HG02642 (cell line): ENCODE data around the gene ENHO.

Source experiments
- ATAC-seq: cut with Tn5 transposase; IDR thresholded peaks from one replicate; pipeline ENCODE4 v1.9.1; 2021; ENCODE audit warnings: mild to moderate bottlenecking; ENCODE audit not compliant: unreplicated experiment, poor library complexity

ENHO gene

DNA sequence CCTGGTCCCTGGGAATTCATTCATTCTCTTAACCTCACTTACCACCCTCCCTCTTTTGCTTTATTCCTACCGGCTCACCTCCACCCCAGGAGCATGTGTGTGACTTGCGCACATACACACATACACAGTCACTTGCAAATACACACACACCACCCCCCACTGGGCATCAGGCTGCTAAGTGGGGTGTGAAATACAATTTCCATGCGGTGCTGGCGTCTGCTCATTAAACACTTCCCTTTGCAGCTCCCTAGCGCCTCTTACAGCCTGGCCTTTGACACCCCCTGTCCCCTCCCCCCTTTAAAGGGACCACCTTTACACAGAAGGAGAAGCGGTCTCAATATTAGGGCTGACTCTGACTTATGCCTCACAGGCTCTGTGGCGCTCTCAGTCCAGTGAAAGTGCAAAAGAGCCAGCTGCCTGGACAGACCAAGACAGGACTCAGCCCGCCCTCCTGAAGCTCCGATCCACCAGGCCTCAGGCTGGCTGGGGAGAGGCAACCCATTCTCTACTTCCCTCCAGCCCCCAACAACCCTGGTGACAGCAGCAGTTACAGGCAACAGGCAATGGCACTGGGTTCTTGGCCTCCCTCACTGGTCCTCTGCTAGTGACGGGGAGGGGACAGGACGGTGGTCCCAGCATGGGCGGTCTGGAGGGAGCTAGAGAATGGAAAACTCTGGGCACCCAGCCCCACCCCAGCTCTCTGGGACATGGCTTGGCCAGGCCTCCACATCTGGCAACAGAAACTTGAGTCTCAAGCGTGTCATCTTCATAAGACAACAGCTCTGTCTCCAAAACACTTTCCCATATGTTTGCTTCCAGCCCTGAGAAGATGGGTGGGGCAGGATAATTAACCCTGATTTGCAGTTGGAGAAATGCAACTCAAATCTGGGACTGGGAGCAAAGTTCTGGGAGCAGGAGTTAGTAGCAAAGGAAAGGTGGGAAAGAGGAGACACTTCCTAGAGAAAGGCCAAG, 12.0 kb downstream of the ENHO start:
- no peak for ATAC-seq

GRCh38 chr9:34508951-34509350, 13.8 kb downstream of the ENHO start:
- no peak for ATAC-seq

- ATAC-seq: no peak
Measured at GRCh38 chr9:34508463-34508862, 14.3 kb downstream of the ENHO start.

- ATAC-seq: no peak
Measured at GRCh38 chr9:34507966-34508365, 14.8 kb downstream of the ENHO start.

DNA sequence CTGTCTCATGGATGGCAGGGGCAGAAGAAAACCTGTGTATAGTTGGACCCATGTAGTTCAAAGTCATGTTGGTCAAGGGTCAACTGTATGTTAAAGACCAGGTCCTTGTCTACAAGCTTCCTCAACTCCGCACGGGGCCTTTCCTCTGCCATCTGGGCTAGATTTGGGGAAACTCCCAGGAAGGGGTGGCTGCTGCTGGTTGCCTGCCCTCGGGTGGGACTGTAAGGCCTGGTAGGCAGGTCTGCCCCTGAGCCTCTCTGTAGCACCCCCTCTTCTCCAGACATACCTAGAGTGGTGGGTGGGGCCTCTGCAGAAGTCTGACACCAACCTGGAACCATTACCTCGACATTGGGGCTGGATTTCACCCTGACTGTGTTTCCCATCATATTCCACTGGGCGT, 15.2 kb downstream of the ENHO start:
- ATAC-seq: no peak

DNA sequence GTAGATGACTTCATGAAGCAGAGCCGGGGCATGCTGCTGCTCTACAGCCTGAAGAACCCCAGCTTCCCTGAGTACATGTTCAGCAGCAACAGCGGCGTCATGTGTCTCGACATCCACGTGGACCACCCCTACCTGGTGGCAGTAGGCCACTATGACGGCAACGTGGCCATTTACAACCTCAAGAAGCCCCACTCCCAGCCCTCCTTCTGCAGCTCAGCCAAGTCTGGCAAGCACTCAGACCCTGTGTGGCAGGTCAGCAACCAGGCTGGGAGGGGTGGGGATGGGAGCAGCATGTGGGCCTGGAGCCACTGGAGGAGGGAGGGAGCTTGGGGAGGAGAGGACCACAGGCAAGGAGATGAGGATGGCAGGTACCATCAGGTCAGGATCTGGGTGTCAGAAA, 16.2 kb downstream of the ENHO start:
- ATAC-seq: no peak

DNA sequence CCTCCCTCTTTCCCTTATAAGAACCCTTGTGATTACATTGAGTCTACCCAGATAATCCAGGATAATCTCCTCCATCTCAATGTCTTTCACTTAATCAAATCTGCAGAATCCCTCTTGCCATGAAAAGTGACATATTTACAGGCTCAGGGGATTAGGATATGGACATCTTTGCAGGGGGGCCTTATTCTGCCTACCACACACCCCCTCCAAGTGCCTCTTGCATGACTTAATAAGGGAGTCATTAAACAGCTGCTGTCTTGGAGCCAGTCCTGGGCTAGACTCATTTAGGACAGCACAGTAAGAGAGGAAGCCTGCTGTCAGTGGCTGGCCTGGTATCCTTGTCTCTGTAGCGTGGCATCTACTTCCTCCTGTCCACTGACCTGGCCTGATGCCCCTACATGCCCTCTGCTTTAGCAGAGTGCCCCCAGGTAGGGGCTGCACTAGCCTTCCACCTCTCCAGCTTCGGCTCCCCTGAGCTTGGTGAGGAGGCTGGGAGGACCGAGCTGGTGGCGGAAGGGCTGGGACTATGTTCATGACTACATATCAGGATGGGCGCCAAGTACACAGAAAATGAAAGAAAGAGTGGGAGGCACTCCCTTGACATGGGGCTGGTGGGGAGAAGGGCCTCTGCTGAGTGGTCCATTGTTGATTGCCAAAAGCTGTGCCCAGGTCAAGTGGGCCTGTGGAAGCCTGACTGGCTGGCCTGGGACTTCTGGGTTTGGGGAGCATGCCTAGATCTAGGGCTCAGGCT, 17.2 kb downstream of the ENHO start:
- ATAC-seq: no peak

GRCh38 chr9:34503406-34503805, 19.4 kb downstream of the ENHO start:
- ATAC-seq: no peak

DNA sequence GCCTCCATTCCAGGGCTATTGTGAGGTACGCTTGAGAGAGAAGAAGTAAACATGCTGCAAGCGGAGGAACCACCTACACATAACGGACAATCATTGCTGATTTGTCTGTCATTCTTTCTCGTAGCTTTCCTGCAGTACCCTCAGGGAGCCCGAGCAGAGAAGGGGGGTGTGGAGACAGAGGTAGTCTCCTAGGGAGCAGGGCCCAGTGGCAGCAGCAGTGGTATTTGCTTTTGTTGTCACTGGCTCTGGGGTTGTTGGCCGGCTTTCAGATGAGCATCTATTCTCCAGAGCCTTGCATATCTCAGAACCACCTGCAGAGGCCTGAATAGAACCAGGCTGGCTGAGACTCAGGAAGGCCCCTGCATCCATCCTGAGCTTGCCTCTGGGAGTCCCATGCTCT, 19.9 kb downstream of the ENHO start:
- ATAC-seq: no peak

DNA sequence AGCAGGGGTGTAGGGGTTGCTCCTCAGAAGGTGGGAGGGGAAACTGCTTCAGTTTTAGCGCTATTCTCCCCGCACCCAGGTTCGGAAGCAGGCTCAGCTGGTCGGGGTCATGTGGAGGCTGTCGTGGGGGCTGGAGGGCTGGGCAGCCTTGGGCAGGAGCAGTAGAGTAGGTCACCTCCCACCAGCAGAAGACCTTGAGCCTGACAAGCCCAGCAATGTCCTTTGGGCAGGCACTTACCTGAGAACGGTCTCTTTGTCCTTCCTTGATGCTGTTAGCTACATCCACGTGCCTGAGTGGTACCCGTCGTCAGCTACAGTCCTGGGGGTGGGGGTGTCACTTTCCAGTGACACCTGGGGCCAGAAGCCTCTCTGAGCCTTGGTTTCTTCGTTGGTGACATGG, 20.3 kb downstream of the ENHO start:
- ATAC-seq: no peak

DNA sequence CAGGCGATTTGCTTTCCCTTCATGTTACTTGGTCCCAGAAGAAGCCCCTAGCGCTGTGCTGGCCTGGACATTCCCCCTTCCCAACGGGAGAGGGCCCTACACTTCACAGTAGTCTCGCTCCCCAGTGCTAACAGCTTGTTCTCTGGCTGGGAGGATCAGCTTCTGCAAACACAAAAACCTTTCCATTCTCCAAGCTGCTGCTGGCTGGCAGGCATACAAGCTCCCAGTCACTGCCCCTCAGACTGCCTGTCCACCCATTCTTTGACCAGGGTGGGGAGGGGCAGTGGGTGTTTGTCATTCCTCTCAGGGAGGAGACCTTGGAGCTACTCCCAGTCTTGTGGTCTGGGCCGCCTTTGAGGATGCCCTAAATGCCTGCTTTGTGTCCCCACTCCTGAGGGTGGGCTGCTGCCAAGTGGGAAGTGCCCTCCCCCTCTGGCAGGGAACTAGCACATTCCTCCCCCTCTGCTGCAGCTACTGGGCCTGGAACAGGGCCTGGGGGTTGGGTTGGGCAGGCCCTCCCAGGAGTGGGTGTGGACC, 20.8 kb downstream of the ENHO start:
- ATAC-seq: no peak

DNA sequence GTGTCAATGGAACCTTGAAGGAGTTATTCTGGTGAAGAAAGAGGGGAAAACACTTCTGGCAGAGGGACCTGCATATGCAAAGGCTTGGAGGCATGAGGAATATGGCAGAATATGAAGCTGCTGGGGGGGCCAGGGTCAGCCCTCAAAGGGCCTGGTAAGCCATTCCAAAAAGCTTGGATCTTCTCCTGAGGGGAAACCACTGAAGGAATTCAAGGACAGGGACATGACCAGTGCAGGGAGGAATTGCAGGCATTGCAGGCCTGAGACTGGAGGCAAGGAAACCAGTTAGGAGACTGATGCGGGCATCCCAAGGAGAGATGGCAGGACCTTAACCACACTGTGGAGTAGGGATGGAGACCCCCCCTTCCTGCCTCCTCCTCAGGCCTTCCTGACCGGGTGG, 21.4 kb downstream of the ENHO start:
- ATAC-seq: no peak

DNA sequence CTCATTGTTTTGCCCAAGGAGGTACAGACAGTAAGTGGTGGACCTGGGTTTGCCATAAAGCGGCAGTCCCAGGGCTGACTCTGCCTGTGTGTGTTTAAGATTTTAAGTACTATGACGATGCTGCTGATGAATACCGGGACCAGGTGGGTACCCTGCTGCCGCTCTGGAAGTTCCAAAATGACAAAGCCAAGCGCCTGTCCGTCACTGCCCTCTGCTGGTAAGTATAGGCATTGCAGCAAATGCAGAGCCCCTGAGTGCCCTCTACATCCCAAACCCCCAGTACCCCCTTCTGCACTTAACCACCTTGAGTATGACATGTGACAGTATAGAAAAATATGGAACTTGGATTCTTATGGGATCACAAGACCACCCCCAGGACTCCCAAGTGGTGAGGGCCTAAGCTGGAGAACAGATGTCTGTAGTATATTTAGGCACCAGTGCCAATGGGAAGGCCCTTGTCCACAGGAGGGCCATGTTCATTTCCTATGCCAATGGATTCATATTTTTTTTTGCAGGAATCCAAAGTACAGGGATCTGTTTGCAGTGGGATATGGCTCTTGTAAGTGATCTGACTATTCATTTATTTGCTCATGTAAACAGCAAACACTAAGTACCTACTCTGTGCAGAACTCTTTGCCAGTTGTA, 22.0 kb downstream of the ENHO start:
- no peak for ATAC-seq

- ATAC-seq: no peak
Measured at GRCh38 chr9:34499076-34499475, 23.7 kb downstream of the ENHO start.

- ATAC-seq: no peak
Measured at GRCh38 chr9:34498553-34498952, 24.2 kb downstream of the ENHO start.

- ATAC-seq: no peak
Measured at GRCh38 chr9:34496149-34496712, 26.6 kb downstream of the ENHO start.

GRCh38 chr9:34493972-34494535, 28.7 kb downstream of the ENHO start:
- ATAC-seq: no peak

DNA sequence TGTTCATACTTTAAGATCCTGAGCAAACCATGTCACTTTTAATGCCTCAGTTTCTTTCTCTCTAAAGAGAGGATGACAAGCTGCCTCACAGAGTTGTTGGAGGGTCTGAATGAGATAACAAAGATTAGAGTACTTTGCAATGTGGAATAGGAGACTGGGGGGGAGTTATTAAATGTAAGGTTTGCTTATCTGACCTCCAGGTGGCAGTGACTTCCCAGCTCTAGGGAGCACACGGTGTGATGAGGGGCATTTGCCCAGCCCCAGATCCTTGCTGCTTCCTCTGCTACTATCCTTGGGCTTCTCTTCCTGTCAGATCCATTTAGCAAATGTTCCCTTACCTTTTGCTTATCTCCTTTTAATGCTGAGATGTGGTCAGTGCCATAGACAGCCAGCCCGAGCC, 30.7 kb downstream of the ENHO start:
- ATAC-seq: no peak

- no peak for ATAC-seq
Measured at GRCh38 chr9:34491596-34491995, 31.2 kb downstream of the ENHO start.

DNA sequence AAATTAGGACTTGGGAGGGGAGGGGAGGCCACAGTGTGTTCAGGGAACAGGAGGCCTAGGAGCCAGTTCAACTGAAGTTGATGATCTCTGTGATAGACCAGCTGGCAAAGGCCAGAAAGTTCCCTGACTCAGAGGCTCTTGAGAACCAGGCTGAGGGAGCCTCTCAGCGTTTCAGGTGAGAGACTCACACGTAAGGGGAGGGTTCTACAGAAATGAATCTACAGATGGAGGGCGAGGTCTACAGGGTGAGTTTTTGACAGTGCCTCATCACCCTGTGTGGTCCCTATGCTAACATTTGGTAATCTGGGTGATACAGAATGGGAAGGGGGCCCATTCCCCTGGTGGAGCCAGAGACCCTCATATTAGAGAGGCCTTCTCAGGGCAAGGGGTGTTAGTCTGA, 32.0 kb downstream of the ENHO start:
- no peak for ATAC-seq
